IPS-20b (cell line): ENCODE measurements around the gene MTHFSD.

Experiments
- H3K27ac ChIP-seq: one replicate; pipeline ENCODE4 v1.5.1; 2013; ENCODE audit warnings: low read length
- H3K27me3 ChIP-seq: 2 replicates; pipeline ENCODE4 v1.6.1; 2013; ENCODE audit warnings: mild to moderate bottlenecking, low read length, inconsistent platforms; ENCODE audit not compliant: insufficient read depth
- H3K36me3 ChIP-seq: 2 replicates; pipeline ENCODE4 v1.6.1; 2013; ENCODE audit warnings: low read depth, mild to moderate bottlenecking, inconsistent platforms, low read length, moderate library complexity; ENCODE audit not compliant: insufficient read depth
- H3K4me1 ChIP-seq: 2 replicates; pipeline ENCODE4 v1.6.1; 2013; ENCODE audit warnings: mild to moderate bottlenecking, control low read depth, inconsistent platforms, low read length, moderate library complexity; ENCODE audit not compliant: insufficient read depth
- H3K4me3 ChIP-seq: 2 replicates; pipeline ENCODE4 v1.5.1; 2013; ENCODE audit warnings: mild to moderate bottlenecking, low read length, inconsistent platforms
- H3K9ac ChIP-seq: 2 replicates; pipeline ENCODE4 v1.6.1; 2013; ENCODE audit warnings: low read depth, mild to moderate bottlenecking, inconsistent platforms, low read length, moderate library complexity
- H3K9me3 ChIP-seq: 2 replicates; pipeline ENCODE4 v1.6.1; 2013; ENCODE audit warnings: mild to moderate bottlenecking, low read depth, low read length, inconsistent platforms; ENCODE audit not compliant: insufficient read depth

Gene MTHFSD

GRCh38 chr16:86530251-86531190, 24.5 kb downstream of the MTHFSD start:
- no peaks in the 10 kb centered on the region for H3K36me3 ChIP-seq
- no peaks in the 10 kb centered on the region for H3K4me1 ChIP-seq
- H3K9me3 ChIP-seq, result no peaks in the 10 kb centered on the region
- no peaks in the 10 kb centered on the region for H3K27me3 ChIP-seq
- H3K9ac ChIP-seq, result no peak overlapping the region
- H3K4me3 ChIP-seq, result no peak overlapping the region
- no peak overlapping the region for H3K27ac ChIP-seq

GRCh38 chr16:86529160-86529559, 25.9 kb downstream of the MTHFSD start:
- Histone ChIP-seq H3K4me3 (no peak overlapping the region), H3K4me1 (no peaks in the 10 kb centered on the region), H3K27ac (no peak overlapping the region), H3K27me3 (no peaks in the 10 kb centered on the region), H3K36me3 (no peaks in the 10 kb centered on the region), H3K9me3 (no peaks in the 10 kb centered on the region), H3K9ac (no peak overlapping the region)

- H3K9me3 ChIP-seq, result no peaks in the 10 kb centered on the region
- H3K9ac ChIP-seq, result no peak overlapping the region
- H3K4me3 ChIP-seq, result no peak overlapping the region
- no peaks in the 10 kb centered on the region for H3K36me3 ChIP-seq
- no peaks in the 10 kb centered on the region for H3K27me3 ChIP-seq
- H3K27ac ChIP-seq, result no peak overlapping the region
- H3K4me1 ChIP-seq, result no peaks in the 10 kb centered on the region
Observed at GRCh38 chr16:86528061-86528929, 26.7 kb downstream of the MTHFSD start.

DNA sequence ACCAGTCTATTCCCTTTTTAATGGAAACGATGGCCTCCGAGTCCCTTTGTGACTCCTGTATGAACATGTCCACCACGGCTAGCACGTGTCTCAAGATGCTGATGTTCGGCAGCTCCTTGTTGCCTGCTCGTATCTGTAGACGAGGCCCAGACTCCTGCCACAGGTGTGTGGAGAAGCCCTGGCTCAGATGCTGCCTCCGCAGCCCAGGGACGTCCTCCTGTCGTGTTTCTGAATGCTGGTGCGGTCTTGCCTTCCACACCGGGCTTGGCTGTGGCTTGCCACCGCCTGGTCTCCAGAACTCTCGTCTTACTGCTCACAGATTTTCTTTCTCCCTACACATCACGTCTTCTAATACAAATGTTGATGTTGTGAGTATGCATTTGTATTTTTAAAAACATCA, 27.7 kb downstream of the MTHFSD start:
- H3K36me3 ChIP-seq, result no peaks in the 10 kb centered on the region
- H3K4me1 ChIP-seq, result no peaks in the 10 kb centered on the region
- no peaks in the 10 kb centered on the region for H3K9me3 ChIP-seq
- no peak overlapping the region for H3K9ac ChIP-seq
- H3K27ac ChIP-seq, result no peak overlapping the region
- no peak overlapping the region for H3K4me3 ChIP-seq
- no peaks in the 10 kb centered on the region for H3K27me3 ChIP-seq

GRCh38 chr16:86525696-86526095, 29.3 kb downstream of the MTHFSD start:
- Histone ChIP-seq H3K9me3 (no peaks in the 10 kb centered on the region), H3K27me3 (peaks cover 12% of the 10 kb centered on the region), H3K27ac (no peak overlapping the region), H3K4me3 (no peak overlapping the region), H3K36me3 (no peaks in the 10 kb centered on the region), H3K4me1 (no peaks in the 10 kb centered on the region), H3K9ac (no peak overlapping the region)

GRCh38 chr16:86524029-86524428, 31.0 kb downstream of the MTHFSD start:
- Histone ChIP-seq H3K4me3 (no peak overlapping the region), H3K9me3 (no peaks in the 10 kb centered on the region), H3K9ac (no peak overlapping the region), H3K27me3 (peaks cover 28% of the 10 kb centered on the region), H3K36me3 (no peaks in the 10 kb centered on the region), H3K4me1 (no peaks in the 10 kb centered on the region), H3K27ac (no peak overlapping the region)

DNA sequence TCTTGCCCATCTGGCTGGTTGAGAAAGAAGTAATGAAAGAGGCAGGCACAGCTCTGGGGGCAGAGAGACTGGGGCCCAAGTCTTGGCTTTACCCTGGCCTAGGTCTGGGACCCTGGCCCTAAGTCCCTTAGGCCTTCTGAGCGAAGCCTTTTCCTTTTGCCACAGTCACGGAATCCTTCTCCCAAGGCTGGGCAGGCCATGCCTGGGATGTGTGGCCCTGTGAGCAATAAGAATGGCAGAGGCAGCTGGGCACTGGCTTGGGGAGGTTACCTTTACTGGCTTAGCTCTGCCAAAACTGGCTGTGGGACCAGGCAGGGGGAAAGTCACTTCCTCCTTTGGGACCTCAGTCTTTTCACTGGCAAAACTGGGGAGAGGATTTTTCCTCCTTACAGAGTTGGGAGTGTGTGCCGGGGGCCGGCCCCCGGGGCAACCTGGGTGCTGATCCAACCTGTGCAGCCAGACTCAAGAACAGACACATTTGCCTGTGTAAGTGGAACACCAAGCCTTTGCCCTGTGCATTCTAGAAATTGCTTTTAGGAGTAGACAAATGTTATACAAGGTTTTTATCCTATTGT, 31.8 kb downstream of the MTHFSD start:
- Histone ChIP-seq H3K4me1 (no peaks in the 10 kb centered on the region), H3K27me3 (peaks cover 36% of the 10 kb centered on the region), H3K9ac (no peak overlapping the region), H3K36me3 (no peaks in the 10 kb centered on the region), H3K9me3 (no peaks in the 10 kb centered on the region), H3K4me3 (no peak overlapping the region), H3K27ac (no peak overlapping the region)

- Histone ChIP-seq H3K27ac (no peak overlapping the region), H3K9ac (no peak overlapping the region)
Observed at GRCh38 chr16:86522634-86523033, 32.4 kb downstream of the MTHFSD start.

GRCh38 chr16:86521236-86522197, 33.5 kb downstream of the MTHFSD start:
- no peaks in the 10 kb centered on the region for H3K9me3 ChIP-seq
- H3K4me1 ChIP-seq, result no peaks in the 10 kb centered on the region
- H3K9ac ChIP-seq, result no peak overlapping the region
- no peaks in the 10 kb centered on the region for H3K36me3 ChIP-seq
- no peak overlapping the region for H3K4me3 ChIP-seq
- no peak overlapping the region for H3K27ac ChIP-seq
- peaks cover 53% of the 10 kb centered on the region for H3K27me3 ChIP-seq

More at GRCh38 chr16:86522634-86523033, 32.4 kb downstream of the MTHFSD start:
- Histone ChIP-seq H3K27me3 (peaks cover 42% of the 10 kb centered on the region), H3K36me3 (no peaks in the 10 kb centered on the region), H3K9me3 (no peaks in the 10 kb centered on the region), H3K4me1 (no peaks in the 10 kb centered on the region), H3K4me3 (no peak overlapping the region)

DNA sequence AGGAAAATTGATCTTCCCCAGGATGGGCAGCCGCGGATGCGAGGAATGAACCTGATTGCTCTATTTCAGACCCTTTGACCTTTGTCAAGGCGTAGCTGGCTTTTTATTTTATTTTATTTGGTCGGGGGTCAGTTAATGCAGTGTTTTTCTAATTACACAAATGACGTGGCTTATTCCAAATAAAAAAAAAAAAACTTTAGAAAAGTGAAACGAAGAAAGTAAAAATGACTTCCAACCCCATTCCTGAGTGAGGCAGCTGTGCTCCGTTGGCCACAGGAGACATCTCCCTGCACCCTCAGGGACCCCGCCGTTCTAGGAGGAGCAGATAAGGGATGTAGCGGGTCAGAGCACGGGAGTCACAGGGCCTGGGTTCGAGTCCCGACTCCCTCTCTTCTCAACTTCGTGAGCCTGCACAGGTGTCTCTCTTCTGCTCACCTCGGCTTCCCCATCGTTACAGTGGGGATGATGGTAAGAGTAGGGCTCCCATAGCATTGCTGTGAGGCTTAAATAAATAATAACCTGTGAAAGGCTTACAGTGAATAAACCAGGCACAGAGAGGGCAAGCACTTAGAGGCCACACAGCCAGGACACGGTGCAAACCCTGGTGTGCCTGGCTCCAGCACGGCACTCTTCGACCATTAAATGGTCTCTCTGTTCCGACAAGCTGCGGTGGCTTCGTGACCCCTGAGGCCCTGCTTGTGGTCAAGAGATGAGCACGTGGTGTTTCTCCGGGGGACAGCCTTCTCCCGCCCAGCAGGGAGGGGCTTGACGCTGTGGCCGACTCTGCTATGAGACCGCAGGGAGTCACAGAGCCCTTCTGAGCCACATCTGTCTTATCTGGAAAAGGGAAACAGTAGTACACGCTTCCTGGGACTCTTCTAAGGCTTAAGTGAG, 34.5 kb downstream of the MTHFSD start:
- no peak overlapping the region for H3K9ac ChIP-seq
- H3K36me3 ChIP-seq, result no peaks in the 10 kb centered on the region
- H3K27ac ChIP-seq, result no peak overlapping the region
- no peak overlapping the region for H3K4me3 ChIP-seq
- no peaks in the 10 kb centered on the region; the same call in 1 of the 2 replicates for H3K9me3 ChIP-seq
- H3K27me3 ChIP-seq, result peaks cover 63% of the 10 kb centered on the region
- H3K4me1 ChIP-seq, result peaks cover 6% of the 10 kb centered on the region; the same call in 1 of the 2 replicates
